Fibroblast of mammary gland (primary cell): ENCODE data around the gene TSNAXIP1.
A peak's percentile ranks its signal among the peaks of the same experiment; 100 is the strongest.

Source experiments
- DNase-seq: peaks from one replicate; pipeline ENCODE4 v3.0.0-alpha.2; 2010; ENCODE audit warnings: low read depth
- H3K4me3 ChIP-seq: 2 replicates; pipeline ENCODE4 v1.5.1; 2011; ENCODE audit warnings: low read depth, mild to moderate bottlenecking, low read length, moderate library complexity; ENCODE audit not compliant: control insufficient read depth
- CTCF ChIP-seq: conservative IDR thresholded peaks from 2 replicates; pipeline ENCODE4 v1.5.1; 2011; ENCODE audit warnings: low read depth, low read length, inconsistent platforms; ENCODE audit not compliant: control insufficient read depth, insufficient read depth

Gene TSNAXIP1

GRCh38 chr16:67841816-67842508 is 35.3 kb downstream of the TSNAXIP1 start, which contains the start of gene THAP11:
THAP11 (plus strand) TSS chr16:67842320; CDS start chr16:67842555, 235 bp downstream.
- peak; percentile 77 for TF ChIP-seq CTCF
- DNase-seq = peak; percentile 93
- H3K4me3 ChIP-seq = peak within 1 kb of the TSS; percentile 93

- peak; percentile 24 for TF ChIP-seq CTCF
- DNase-seq = peak; percentile 45
- H3K4me3 ChIP-seq = peak overlapping the region; percentile 60
These were observed 36.0 kb downstream of the TSNAXIP1 start for GRCh38 chr16:67842509-67843342.

GRCh38 chr16:67843343-67843765 is 36.7 kb downstream of the TSNAXIP1 start:
- peak overlapping the region; percentile 60 for H3K4me3 ChIP-seq
- TF ChIP-seq CTCF = no peak
- no peak for DNase-seq

- DNase-seq = peak; percentile 39
- TF ChIP-seq CTCF = peak; percentile 18
- peak overlapping the region; percentile 2 for H3K4me3 ChIP-seq
These were observed 37.8 kb downstream of the TSNAXIP1 start for GRCh38 chr16:67844497-67844896.

- DNase-seq = no peak
- H3K4me3 ChIP-seq = no peak overlapping the region
- no peak for TF ChIP-seq CTCF
These were observed 38.8 kb downstream of the TSNAXIP1 start for GRCh38 chr16:67845291-67846062.

GRCh38 chr16:67846063-67846319 is 39.3 kb downstream of the TSNAXIP1 start:
- TF ChIP-seq CTCF = no peak
- H3K4me3 ChIP-seq = peak overlapping the region; percentile 88
- no peak for DNase-seq
